Neural cell (in vitro differentiated cells): ENCODE results near the gene TK1.

ENCODE experiments used
- CTCF ChIP-seq: fragments of 450-650 bp; IDR thresholded peaks from 2 replicates; pipeline ENCODE4 v1.5.1; 2014; ENCODE audit warnings: antibody characterized with exemption, mild to moderate bottlenecking, moderate library complexity; ENCODE audit not compliant: poor library complexity, severe bottlenecking
- EZH2 ChIP-seq: fragments of 200-600, 300-800 bp; shearing (Covaris generic), sonication (generic); IDR thresholded peaks from 2 replicates; pipeline ENCODE4 v1.6.1; 2014; ENCODE audit warnings: antibody characterized with exemption, low read length, borderline replicate concordance, mild to moderate bottlenecking; ENCODE audit not compliant: insufficient read depth, poor library complexity, severe bottlenecking
- MXI1 ChIP-seq: fragments of 450-650 bp; conservative IDR thresholded peaks from 2 replicates; pipeline ENCODE4 v1.6.1; 2014; ENCODE audit warnings: antibody characterized with exemption, mild to moderate bottlenecking; ENCODE audit not compliant: poor library complexity, severe bottlenecking
- POLR2AphosphoS5 ChIP-seq: IDR thresholded peaks from 2 replicates; pipeline ENCODE4 v1.6.1; 2012
- REST ChIP-seq: IDR thresholded peaks from 2 replicates; pipeline ENCODE4 v1.6.1; 2012; ENCODE audit warnings: borderline replicate concordance
- SMC3 ChIP-seq: fragments of 450-650 bp; conservative IDR thresholded peaks from 2 replicates; pipeline ENCODE4 v1.6.1; 2014; ENCODE audit warnings: antibody characterized with exemption, mild to moderate bottlenecking, moderate library complexity; ENCODE audit not compliant: poor library complexity
- TAF1 ChIP-seq: IDR thresholded peaks from 2 replicates; pipeline ENCODE4 v1.6.1; 2012; ENCODE audit warnings: low read depth

- no peak for TF ChIP-seq CTCF
- TF ChIP-seq POLR2AphosphoS5: no peak
- no peak for TF ChIP-seq TAF1
- no peak for TF ChIP-seq SMC3
- no peak for TF ChIP-seq MXI1
- no peak for TF ChIP-seq EZH2
- TF ChIP-seq REST: no peak
These were observed 12.4 kb downstream of the TK1 start for GRCh38 chr17:78174346-78174869.
